HG03280 (cell line): ENCODE measurements around the gene ARHGEF4.
"Not testable (repeated sequence)": the region's sequence is repeated elsewhere in the genome, so short reads cannot be mapped to it uniquely, and the experiment has no call there.

Source experiments
- ATAC-seq: cut with Tn5 transposase; IDR thresholded peaks from one replicate; pipeline ENCODE4 v1.9.1; 2021; ENCODE audit warnings: mild to moderate bottlenecking, moderate library complexity; ENCODE audit not compliant: unreplicated experiment

Gene ARHGEF4

GRCh38 chr2:131046028-131046917 is 209.6 kb downstream of the ARHGEF4 start:
- ATAC-seq: no peak

- ATAC-seq: no peak
These were observed 210.4 kb downstream of the ARHGEF4 start for GRCh38 chr2:131046918-131047652.

DNA sequence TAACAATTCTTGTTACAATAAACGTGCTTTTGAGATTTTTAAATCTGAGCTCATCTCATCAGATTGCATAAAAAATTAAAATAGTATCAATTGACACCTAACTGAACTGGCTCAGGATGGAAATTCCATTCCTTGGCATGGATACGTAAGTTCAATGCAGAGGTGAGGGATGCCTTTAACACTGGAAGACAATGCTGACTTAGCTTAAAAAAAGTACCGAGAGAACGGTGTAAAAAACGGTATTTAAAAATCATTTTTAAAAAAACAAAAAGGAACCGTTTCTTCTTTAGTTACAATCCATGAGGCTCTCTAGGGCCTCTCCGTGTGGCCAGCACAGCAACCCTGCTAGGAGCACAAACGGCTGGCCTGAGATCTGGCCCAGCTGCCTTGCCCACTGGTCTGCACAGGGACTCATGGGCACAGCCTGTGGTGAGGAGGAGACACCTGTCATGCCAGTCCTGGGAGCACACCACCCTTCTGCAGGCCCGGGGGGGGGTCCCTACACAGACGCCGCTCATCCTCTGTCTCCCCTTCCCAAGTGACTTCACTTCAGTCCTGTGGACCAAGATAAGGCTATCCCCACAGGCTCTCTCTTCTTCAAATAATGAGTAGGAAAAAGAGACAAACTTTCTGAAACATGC is 211.3 kb downstream of the ARHGEF4 start:
- no peak for ATAC-seq

- no peak for ATAC-seq
These were observed 211.9 kb downstream of the ARHGEF4 start for GRCh38 chr2:131048641-131049040.

- ATAC-seq: no peak
These were observed 212.5 kb downstream of the ARHGEF4 start for GRCh38 chr2:131049150-131049718.

- no peak for ATAC-seq
These were observed 214.2 kb downstream of the ARHGEF4 start for GRCh38 chr2:131050896-131051295.

GRCh38 chr2:131052741-131053263 is 216.1 kb downstream of the ARHGEF4 start:
- no peak for ATAC-seq

GRCh38 chr2:131054488-131054887 is 217.8 kb downstream of the ARHGEF4 start:
- ATAC-seq: no peak

DNA sequence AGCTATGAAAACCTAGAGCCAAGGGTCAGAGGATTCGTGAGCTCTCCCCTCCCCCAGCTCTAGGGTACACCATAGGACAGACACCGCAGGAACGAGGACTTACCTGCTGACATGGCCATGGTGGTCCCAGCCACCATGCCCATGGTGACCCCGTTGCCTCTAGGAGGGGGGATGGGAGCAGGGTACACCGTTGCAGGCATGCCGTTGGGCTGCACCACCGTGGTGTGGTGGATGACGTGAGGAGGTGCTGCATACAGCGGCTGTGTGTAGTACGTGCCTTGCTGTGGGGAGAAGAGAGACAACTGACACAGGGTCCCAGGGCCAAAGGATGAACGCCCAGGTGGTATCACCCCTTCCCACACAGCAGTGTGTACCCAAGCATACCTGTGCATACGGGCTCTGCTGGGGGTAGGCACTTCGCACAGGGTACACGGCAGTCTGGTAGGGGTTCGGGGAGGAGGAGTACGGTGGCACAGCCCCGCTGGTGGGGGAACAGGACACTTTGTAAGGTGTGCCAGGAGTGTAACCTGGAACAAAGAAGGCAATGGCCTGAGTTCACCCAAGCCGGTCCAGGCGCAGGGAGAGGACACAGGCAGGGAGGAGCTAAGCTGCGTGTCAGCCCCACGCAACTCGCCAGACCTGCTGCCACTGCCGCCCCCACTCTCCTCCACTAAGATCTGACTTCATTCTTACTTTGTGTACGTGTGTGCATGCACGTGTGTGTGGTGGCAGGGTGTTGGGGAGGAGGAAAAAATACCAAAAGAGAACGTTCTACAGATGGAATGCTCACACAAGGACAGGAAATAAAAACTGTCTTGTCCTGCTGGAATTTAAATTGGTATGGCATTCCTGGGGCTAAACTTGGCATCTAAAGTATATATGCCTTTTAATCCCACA is 218.7 kb downstream of the ARHGEF4 start:
- no peak for ATAC-seq

DNA sequence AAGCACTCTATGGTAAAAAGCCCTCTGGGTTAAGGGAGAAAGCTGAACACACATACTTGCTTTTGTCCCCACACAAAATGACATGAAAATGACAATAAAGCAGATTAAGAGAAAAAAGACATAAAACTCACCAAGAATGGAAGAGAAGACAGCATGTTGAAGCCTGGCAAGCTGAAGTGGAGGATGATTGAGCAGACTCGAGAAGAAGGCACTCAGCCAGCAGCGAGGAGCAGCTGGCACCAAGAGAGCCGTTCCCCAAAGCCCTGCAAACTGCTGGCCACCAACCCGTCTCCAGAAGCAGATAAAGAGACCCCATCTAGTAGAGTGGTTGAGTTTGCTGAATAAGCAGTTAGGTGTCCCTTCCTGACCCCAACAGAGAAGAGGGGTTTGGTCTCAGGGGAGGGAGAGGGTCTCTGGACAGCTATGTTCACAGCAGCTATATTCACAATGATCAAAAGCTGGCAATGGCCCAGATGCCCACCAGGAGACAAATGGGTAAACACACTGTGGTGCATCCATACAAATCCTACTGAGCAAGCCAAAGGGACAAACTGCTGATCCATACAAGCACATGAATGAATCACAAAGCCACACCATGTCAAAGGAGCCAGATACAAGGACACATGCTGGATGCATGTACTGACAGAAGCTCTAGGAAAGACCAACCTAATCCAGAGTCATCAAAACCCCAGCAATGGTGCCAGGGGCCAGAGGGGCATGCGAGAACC is 219.7 kb downstream of the ARHGEF4 start:
- ATAC-seq: no peak

GRCh38 chr2:131056932-131057287 is 220.2 kb downstream of the ARHGEF4 start:
- ATAC-seq: no peak

- ATAC-seq: no peak
These were observed 221.6 kb downstream of the ARHGEF4 start for GRCh38 chr2:131058214-131058843.

DNA sequence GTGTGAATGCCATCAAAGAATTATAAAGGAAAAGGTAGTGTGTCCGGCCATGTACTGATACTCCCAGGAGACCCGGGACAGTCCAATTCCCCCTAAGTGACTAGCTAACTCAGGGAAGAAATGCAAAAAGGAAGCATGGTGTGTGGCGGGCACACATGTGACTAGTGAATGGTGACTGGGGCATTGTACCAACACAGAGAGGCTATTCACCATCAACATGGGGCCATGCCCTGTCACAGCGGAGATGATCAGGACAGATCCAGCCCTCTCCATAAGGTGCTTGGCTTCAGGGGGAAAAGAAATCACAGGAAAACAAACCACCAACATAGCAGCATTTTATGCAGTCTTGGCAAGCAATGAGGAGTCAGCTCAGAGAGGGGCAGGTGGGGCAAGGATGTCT is 222.2 kb downstream of the ARHGEF4 start:
- no peak for ATAC-seq

GRCh38 chr2:131063501-131064283 is 227.0 kb downstream of the ARHGEF4 start:
- no peak for ATAC-seq

- ATAC-seq: no peak
These were observed 228.1 kb downstream of the ARHGEF4 start for GRCh38 chr2:131064589-131065512.

- ATAC-seq: no peak
These were observed 230.9 kb downstream of the ARHGEF4 start for GRCh38 chr2:131067465-131068125.

DNA sequence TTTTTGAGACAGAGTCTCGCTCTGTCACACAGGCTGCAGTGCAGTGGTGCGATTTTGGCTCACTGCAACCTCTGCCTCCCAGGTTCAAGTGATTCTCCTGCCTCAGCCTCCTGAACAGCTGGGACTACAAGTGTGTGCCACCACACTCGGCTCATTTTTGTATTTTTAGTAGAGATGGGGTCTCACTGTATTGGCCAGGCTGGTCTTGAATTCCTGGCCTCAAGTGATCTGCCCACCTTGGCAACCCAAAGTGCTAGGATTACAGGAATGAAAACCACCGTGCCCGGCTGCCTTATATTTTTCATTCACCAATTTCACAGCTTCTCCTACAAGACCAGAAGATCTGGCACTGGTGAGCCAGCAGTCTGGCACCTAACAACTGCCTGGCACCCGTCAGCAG is 231.5 kb downstream of the ARHGEF4 start:
- not testable (repeated sequence) for ATAC-seq
